Gastroesophageal sphincter (tissue), 3 donors: ENCODE measurements around the gene IL13.
A peak's percentile ranks its signal among the peaks of the same experiment; 100 is the strongest.

Experiments used
- CTCF ChIP-seq, 4 experiments: fragments of 200-600 bp in 2 of 4; fragments of 450-650 bp in 2 of 4; sonication (generic) in 1 of 4; IDR thresholded peaks; one replicate each; pipeline ENCODE4 v1.5.1; 2017 to 2019; ENCODE audit warnings: antibody characterized with exemption in 4 of 4, mild to moderate bottlenecking in 2 of 4, moderate library complexity in 2 of 4
- POLR2AphosphoS5 ChIP-seq: sonication (generic); formaldehyde crosslinking; IDR thresholded peaks from one replicate; pipeline ENCODE4 v1.6.1; 2017; ENCODE audit warnings: antibody characterized with exemption

DNA sequence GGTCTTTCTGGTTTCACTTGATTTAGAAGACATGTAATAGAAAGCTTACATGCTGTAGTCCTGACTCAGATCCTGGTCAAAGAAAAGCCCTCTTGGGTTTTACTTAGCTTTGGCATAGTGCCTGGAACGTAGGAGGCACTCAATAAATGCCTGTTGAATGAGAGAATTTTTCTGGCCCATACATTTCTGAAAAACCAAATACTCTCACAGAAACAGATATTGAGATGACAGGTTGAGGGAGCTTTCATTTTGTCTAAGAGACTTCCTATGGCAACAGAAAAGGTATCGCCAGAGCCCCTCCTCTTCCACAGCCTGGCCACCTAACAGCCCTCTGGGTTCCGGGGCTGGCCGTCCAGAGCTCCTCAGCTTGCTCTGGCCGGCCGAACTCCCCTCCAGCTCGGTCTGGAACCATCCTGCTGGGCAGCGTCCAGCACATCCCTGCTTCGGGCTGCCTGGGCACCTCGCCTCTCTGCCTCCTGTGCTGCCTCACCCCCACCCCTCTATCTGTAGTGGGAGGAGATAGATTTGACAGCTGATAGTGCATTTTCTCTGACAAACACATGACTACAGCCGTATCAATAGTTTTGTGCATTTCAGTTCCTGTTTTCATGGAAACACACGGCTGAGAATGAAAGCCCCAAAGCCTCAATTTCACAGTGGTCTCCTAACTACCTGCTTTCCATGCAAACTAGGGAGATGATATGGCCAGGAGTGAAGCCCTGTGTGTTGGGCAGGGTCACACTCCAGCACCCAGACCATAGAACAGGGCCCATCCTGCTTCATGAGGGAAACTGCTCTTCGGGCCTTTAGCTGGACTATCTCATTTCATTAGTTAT is 16.9 kb downstream of the IL13 start:
- TF ChIP-seq CTCF (IDR thresholded peaks at IDR 0.05) (no peak), POLR2AphosphoS5 (peak; percentile 46)
